GM23248 (cell line): ENCODE measurements around the gene P4HA2. TPM values are rescaled to one million over a fixed set of nuclear protein-coding genes. Genes with fewer than 3 reads are reported as not detected.

Source experiments
- DNase-seq: peaks from one replicate; pipeline ENCODE4 v3.0.0-alpha.2; 2015
- H2AFZ ChIP-seq: fragments of 200-600 bp; sonication (generic); 2 replicates; pipeline ENCODE4 v1.6.1; 2016; ENCODE audit warnings: antibody characterized with exemption
- H3F3A ChIP-seq: fragments of 200-600 bp; sonication (generic); 2 replicates; pipeline ENCODE4 v1.6.1; 2016; ENCODE audit warnings: mild to moderate bottlenecking, antibody characterized with exemption, mixed run types; ENCODE audit not compliant: insufficient read depth
- H3K27ac ChIP-seq: fragments of 200-600 bp; sonication (generic); 2 replicates; pipeline ENCODE4 v1.5.1; 2016; ENCODE audit warnings: mild to moderate bottlenecking
- H3K27me3 ChIP-seq: fragments of 200-600 bp; sonication (generic); replicated peaks from 2 replicates; pipeline ENCODE4 v1.6.1; 2016; ENCODE audit warnings: mild to moderate bottlenecking; ENCODE audit not compliant: insufficient read depth
- H3K36me3 ChIP-seq: fragments of 200-600 bp; sonication (generic); 2 replicates; pipeline ENCODE4 v1.6.1; 2016; ENCODE audit warnings: low read depth, mild to moderate bottlenecking
- H3K4me1 ChIP-seq: fragments of 200-600 bp; sonication (generic); 2 replicates; pipeline ENCODE4 v1.6.1; 2016; ENCODE audit warnings: mild to moderate bottlenecking; ENCODE audit not compliant: insufficient read depth
- H3K4me2 ChIP-seq: fragments of 200-600 bp; sonication (generic); one replicate; pipeline ENCODE4 v1.6.1; 2016; ENCODE audit warnings: mild to moderate bottlenecking; ENCODE audit not compliant: unreplicated experiment
- H3K4me3 ChIP-seq: fragments of 200-600 bp; sonication (generic); 2 replicates; pipeline ENCODE4 v1.5.1; 2016; ENCODE audit warnings: mild to moderate bottlenecking
- H3K79me2 ChIP-seq: fragments of 200-600 bp; sonication (generic); 2 replicates; pipeline ENCODE4 v1.6.1; 2016; ENCODE audit warnings: mild to moderate bottlenecking; ENCODE audit not compliant: insufficient read depth
- H3K9ac ChIP-seq: fragments of 200-600 bp; sonication (generic); 2 replicates; pipeline ENCODE4 v1.6.1; 2016; ENCODE audit warnings: mild to moderate bottlenecking
- H3K9me2 ChIP-seq: fragments of 200-600 bp; sonication (generic); 2 replicates; pipeline ENCODE4 v1.6.1; 2016; ENCODE audit warnings: mixed run types, mild to moderate bottlenecking, moderate library complexity; ENCODE audit not compliant: insufficient read depth
- H3K9me3 ChIP-seq: fragments of 200-600 bp; sonication (generic); one replicate; pipeline ENCODE4 v1.6.1; 2017; ENCODE audit warnings: low read depth
- H4K20me1 ChIP-seq: fragments of 200-600 bp; sonication (generic); 2 replicates; pipeline ENCODE4 v1.6.0; 2016; ENCODE audit not compliant: insufficient read depth
- EZH2 ChIP-seq: fragments of 200-600 bp; sonication (generic); IDR thresholded peaks from 2 replicates; pipeline ENCODE4 v1.6.1; 2018; ENCODE audit warnings: antibody characterized with exemption, mild to moderate bottlenecking; ENCODE audit not compliant: insufficient read depth, poor library complexity, severe bottlenecking
- EZH2phosphoT487 ChIP-seq: fragments of 200-600 bp; sonication (generic); IDR thresholded peaks from 2 replicates; pipeline ENCODE4 v1.6.1; 2018; ENCODE audit warnings: antibody characterized with exemption, moderate library complexity, mild to moderate bottlenecking, low read depth; ENCODE audit not compliant: insufficient read depth
- WGBS, 2 experiments: methylation state at CpG; one replicate each; pipeline ENCODE4 v1.1.6; 2015 to 2017; ENCODE audit warnings: low lambda C conversion rate in 2 of 2, low coverage in 1 of 2; ENCODE audit errors: missing lambda C conversion rate in 2 of 2; 5-methylcytosine and 5-hydroxymethylcytosine counted together
- in situ Hi-C: fragments of 300-500 bp; cut with MboI; formaldehyde crosslinking; loops from 2 replicates; pipeline ENCODE4 v1.15.0; 2020
- polyA plus RNA-seq: library from polyadenylated mRNA; unstranded; fragments of >200 nt; fragmentation: Nextera tagmentation; extraction: Ambion mirVana; gene quantifications from 2 replicates; pipeline ENCODE4 v1.2.1, GENCODE V29; 2016
- total RNA-seq: library from RNA; depleted of rRNA; stranded (reverse); fragments of >200 nt; shearing (Covaris generic); gene quantifications from 2 replicates; pipeline ENCODE4 v1.2.3, GENCODE V29; 2014

P4HA2 gene
- total and polyA plus RNA-seq, 2 experiments from 2014 or later, result 337 to 353 TPM

GRCh38 chr5:132258102-132259068 lies 30.7 kb upstream of the P4HA2 start:
- in situ Hi-C loops, result no loop called here
- Histone ChIP-seq H3K9me2 (no peaks in the 10 kb centered on the region), H2AFZ (peak overlapping the region; percentile 45), H3K9me3 (no peaks in the 10 kb centered on the region), H3K4me3 (peak overlapping the region; percentile 93), H4K20me1 (no peaks in the 10 kb centered on the region), H3K36me3 (no peaks in the 10 kb centered on the region), H3K4me1 (peaks cover 32% of the 10 kb centered on the region), H3K27ac (peak overlapping the region; percentile 96), H3K4me2 (peak overlapping the region; percentile 100), H3K79me2 (peaks cover 49% of the 10 kb centered on the region), H3K9ac (peak overlapping the region; percentile 100), H3K27me3 (no peaks in the 10 kb centered on the region), H3F3A (peaks cover 31% of the 10 kb centered on the region)
- TF ChIP-seq EZH2, result no peak
- WGBS, 2 experiments, result 1% methylated on average over 18 to 19 of the region's 19 CpGs
- peak; percentile 87 for DNase-seq

- peaks cover 24% of the 10 kb centered on the region for H3F3A ChIP-seq
- peak within 1 kb of the TSS; percentile 93 for H3K4me3 ChIP-seq
- H3K9me3 ChIP-seq, result no peaks in the 10 kb centered on the region
- TF ChIP-seq EZH2 (no peak), EZH2phosphoT487 (no peak)
- H3K27me3 ChIP-seq, result no peaks in the 10 kb centered on the region
- peak within 1 kb of the TSS; percentile 80 for H2AFZ ChIP-seq
- in situ Hi-C loops, result no loop called here
- H4K20me1 ChIP-seq, result no peaks in the 10 kb centered on the region
- H3K36me3 ChIP-seq, result no peaks in the 10 kb centered on the region
- WGBS, 2 experiments, result 10 to 15% methylated on average over 52 to 70 of the region's 88 CpGs
- DNase-seq, result peak; percentile 74
- H3K27ac ChIP-seq, result peak within 1 kb of the TSS; percentile 96
- H3K79me2 ChIP-seq, result peaks cover 48% of the 10 kb centered on the region
- H3K9ac ChIP-seq, result peak within 1 kb of the TSS; percentile 100
- no peaks in the 10 kb centered on the region for H3K9me2 ChIP-seq
- H3K4me2 ChIP-seq, result peak within 1 kb of the TSS; percentile 100
- H3K4me1 ChIP-seq, result peaks cover 26% of the 10 kb centered on the region
These were observed 29.8 kb upstream of the P4HA2 start, which contains the start of gene PDLIM4 for GRCh38 chr5:132257131-132258101. TSS of gene PDLIM4 (plus strand) at chr5:132257696. CDS start at chr5:132257735, 39 bp downstream.

GRCh38 chr5:132256783-132257130 lies 29.1 kb upstream of the P4HA2 start:
- Histone ChIP-seq H3K9me2 (no peaks in the 10 kb centered on the region), H2AFZ (peak overlapping the region; percentile 80), H4K20me1 (no peaks in the 10 kb centered on the region), H3K9me3 (no peaks in the 10 kb centered on the region), H3K4me1 (peaks cover 25% of the 10 kb centered on the region), H3K4me3 (peak overlapping the region; percentile 93; the same call in 1 of the 2 replicates), H3K36me3 (no peaks in the 10 kb centered on the region), H3K27ac (peak overlapping the region; percentile 96), H3K4me2 (no peak overlapping the region), H3K79me2 (peaks cover 42% of the 10 kb centered on the region), H3K9ac (peak overlapping the region; percentile 100), H3K27me3 (no peaks in the 10 kb centered on the region), H3F3A (peaks cover 24% of the 10 kb centered on the region)
- in situ Hi-C loops, result no loop called here
- TF ChIP-seq EZH2 (no peak), EZH2phosphoT487 (no peak)
- WGBS, 2 experiments, result 79 to 82% methylated on average over 6 of the region's 6 CpGs
- no peak for DNase-seq

- peaks cover 19% of the 10 kb centered on the region for H3K4me1 ChIP-seq
- H3K9me2 ChIP-seq, result no peaks in the 10 kb centered on the region
- TF ChIP-seq EZH2 (no peak), EZH2phosphoT487 (no peak)
- no peaks in the 10 kb centered on the region for H3K36me3 ChIP-seq
- H3K4me2 ChIP-seq, result no peak overlapping the region
- no peaks in the 10 kb centered on the region for H3K9me3 ChIP-seq
- no peaks in the 10 kb centered on the region for H3K27me3 ChIP-seq
- no peak overlapping the region for H2AFZ ChIP-seq
- DNase-seq, result no peak
- WGBS, 2 experiments, result 85 to 94% methylated on average over 4 of the region's 4 CpGs
- in situ Hi-C loops, result no loop called here
- H3K27ac ChIP-seq, result no peak overlapping the region
- H3F3A ChIP-seq, result peaks cover 24% of the 10 kb centered on the region
- H4K20me1 ChIP-seq, result no peaks in the 10 kb centered on the region
- peaks cover 36% of the 10 kb centered on the region for H3K79me2 ChIP-seq
- no peak overlapping the region for H3K4me3 ChIP-seq
- H3K9ac ChIP-seq, result no peak overlapping the region
These were observed 28.6 kb upstream of the P4HA2 start for GRCh38 chr5:132256086-132256782.
